ENCODE measurements around the gene ISM2. TPM values are rescaled to one million over a fixed set of nuclear protein-coding genes. Genes with fewer than 3 reads are reported as not detected.

The ISM2 gene
- total RNA-seq, 1 experiment from 2014 or later, result not detected

- intact Hi-C loops (cut with micrococcal nuclease), result no loop called here
- no peak overlapping the region for H3K4me3 ChIP-seq (replicated peaks in 1 of 2; ENCODE audit: low read depth in 1 of 2, low read length in 2 of 2)
- POLR2A ChIA-PET, result no interaction called here
- CTCF ChIA-PET, result no interaction called here
- no peaks in the 10 kb centered on the region for H3K9me2 ChIP-seq (ENCODE audit: insufficient read depth)
- RAD21 ChIA-PET (ENCODE audit: low non-redundant PET in 1 of 2, low total read pairs in 2 of 2, uncharacterized antibody in 2 of 2, unreplicated experiment in 2 of 2), result no interaction called here
- H3K36me3 ChIP-seq (ENCODE audit: control insufficient read depth in 1 of 2, insufficient read depth in 2 of 2, low read length in 2 of 2), result peaks cover 5 to 8% of the 10 kb centered on the region in 2 experiments; a peak in 3 of 4 replicates
- ATAC-seq (no peak), DNase-seq (ENCODE audit: low read depth, low spot score) (no peak)
- H3K27me3 ChIP-seq (ENCODE audit: insufficient read depth, low read length), result no peaks in the 10 kb centered on the region
- no TSS peak for BruUV-seq (replicated peaks)
- TF ChIP-seq JUND (IDR thresholded peaks at IDR 0.05) (no peak), CEBPB (IDR thresholded peaks at IDR 0.05; ENCODE audit: low read depth) (no peak), EGR1 (IDR thresholded peaks at IDR 0.05; ENCODE audit: low read depth) (no peak), SP1 (IDR thresholded peaks at IDR 0.05; ENCODE audit: low read depth) (no peak), RAD21 (IDR thresholded peaks at IDR 0.05; ENCODE audit: low read depth) (no peak), ZNF274 (IDR thresholded peaks at IDR 0.05; ENCODE audit: low read depth, low read length) (no peak), EZH2phosphoT487 (IDR thresholded peaks at IDR 0.05; ENCODE audit: borderline replicate concordance) (no peak)
- TF ChIP-seq, protein P1, sequence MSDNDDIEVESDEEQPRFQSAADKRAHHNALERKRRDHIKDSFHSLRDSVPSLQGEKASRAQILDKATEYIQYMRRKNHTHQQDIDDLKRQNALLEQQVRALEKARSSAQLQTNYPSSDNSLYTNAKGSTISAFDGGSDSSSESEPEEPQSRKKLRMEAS (IDR thresholded peaks at IDR 0.05), result no peak
- TF ChIP-seq, protein P2, sequence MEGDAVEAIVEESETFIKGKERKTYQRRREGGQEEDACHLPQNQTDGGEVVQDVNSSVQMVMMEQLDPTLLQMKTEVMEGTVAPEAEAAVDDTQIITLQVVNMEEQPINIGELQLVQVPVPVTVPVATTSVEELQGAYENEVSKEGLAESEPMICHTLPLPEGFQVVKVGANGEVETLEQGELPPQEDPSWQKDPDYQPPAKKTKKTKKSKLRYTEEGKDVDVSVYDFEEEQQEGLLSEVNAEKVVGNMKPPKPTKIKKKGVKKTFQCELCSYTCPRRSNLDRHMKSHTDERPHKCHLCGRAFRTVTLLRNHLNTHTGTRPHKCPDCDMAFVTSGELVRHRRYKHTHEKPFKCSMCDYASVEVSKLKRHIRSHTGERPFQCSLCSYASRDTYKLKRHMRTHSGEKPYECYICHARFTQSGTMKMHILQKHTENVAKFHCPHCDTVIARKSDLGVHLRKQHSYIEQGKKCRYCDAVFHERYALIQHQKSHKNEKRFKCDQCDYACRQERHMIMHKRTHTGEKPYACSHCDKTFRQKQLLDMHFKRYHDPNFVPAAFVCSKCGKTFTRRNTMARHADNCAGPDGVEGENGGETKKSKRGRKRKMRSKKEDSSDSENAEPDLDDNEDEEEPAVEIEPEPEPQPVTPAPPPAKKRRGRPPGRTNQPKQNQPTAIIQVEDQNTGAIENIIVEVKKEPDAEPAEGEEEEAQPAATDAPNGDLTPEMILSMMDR (IDR thresholded peaks at IDR 0.05 in 2 of 3, conservative IDR thresholded peaks at IDR 0.05 in 1 of 3; ENCODE audit: borderline replicate concordance in 1 of 3, insufficient read depth in 1 of 3, low read depth in 2 of 3, low read length in 2 of 3), result no peak
- no peaks in the 10 kb centered on the region for H4K20me1 ChIP-seq (ENCODE audit: insufficient read depth)
- no peaks in the 10 kb centered on the region for H3K4me1 ChIP-seq (ENCODE audit: control insufficient read depth in 1 of 2, insufficient read depth in 2 of 2, low read length in 2 of 2)
- H2AFZ ChIP-seq (ENCODE audit: low read depth, low read length, poor library complexity, severe bottlenecking), result no peak overlapping the region
- no peaks in the 10 kb centered on the region for H3K9me3 ChIP-seq (ENCODE audit: control insufficient read depth in 1 of 2, insufficient read depth in 1 of 2, low read depth in 1 of 2, low read length in 2 of 2)
- H3K4me2 ChIP-seq (ENCODE audit: low read length), result no peak overlapping the region
- H3K27ac ChIP-seq (ENCODE audit: low read depth, low read length), result no peak overlapping the region
- no peak overlapping the region for H3K9ac ChIP-seq (ENCODE audit: low read length)
- no peaks in the 10 kb centered on the region for H3K79me2 ChIP-seq (ENCODE audit: insufficient read depth, low read length)
Measured at GRCh38 chr14:77508876-77509275, 10.3 kb upstream of the ISM2 start.

DNA sequence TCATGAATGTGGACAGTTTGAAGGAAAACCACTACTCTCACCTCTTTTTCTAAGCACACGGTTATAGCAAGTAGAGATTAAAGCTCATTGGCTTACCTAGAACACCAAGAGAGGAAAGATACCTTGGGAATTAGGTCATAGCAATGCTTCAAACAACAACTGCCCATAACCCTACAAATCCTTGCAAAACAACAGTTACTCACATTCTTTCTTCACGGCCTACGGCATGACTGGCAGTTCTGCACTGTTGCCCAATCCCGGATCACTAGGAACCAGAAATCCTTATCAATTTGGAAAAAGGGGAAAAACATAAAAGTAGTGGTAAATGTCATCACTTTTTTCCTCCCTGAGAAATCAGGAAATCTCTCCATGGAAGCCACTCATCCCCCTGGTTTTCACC, 9.6 kb upstream of the ISM2 start:
- Histone ChIP-seq H3K4me2 (ENCODE audit: low read length) (no peak overlapping the region), H4K20me1 (ENCODE audit: insufficient read depth) (no peaks in the 10 kb centered on the region), H3K36me3 (ENCODE audit: control insufficient read depth in 1 of 2, insufficient read depth in 2 of 2, low read length in 2 of 2) (peaks cover 5 to 8% of the 10 kb centered on the region in 2 experiments; a peak in 3 of 4 replicates), H3K9ac (ENCODE audit: low read length) (no peak overlapping the region), H3K79me2 (ENCODE audit: insufficient read depth, low read length) (no peaks in the 10 kb centered on the region), H3K9me2 (ENCODE audit: insufficient read depth) (no peaks in the 10 kb centered on the region), H3K4me1 (ENCODE audit: control insufficient read depth in 1 of 2, insufficient read depth in 2 of 2, low read length in 2 of 2) (no peaks in the 10 kb centered on the region), H3K27me3 (ENCODE audit: insufficient read depth, low read length) (no peaks in the 10 kb centered on the region), H2AFZ (ENCODE audit: low read depth, low read length, poor library complexity, severe bottlenecking) (no peak overlapping the region), H3K9me3 (ENCODE audit: control insufficient read depth in 1 of 2, insufficient read depth in 1 of 2, low read depth in 1 of 2, low read length in 2 of 2) (no peaks in the 10 kb centered on the region), H3K27ac (ENCODE audit: low read depth, low read length) (no peak overlapping the region), H3K4me3 (replicated peaks in 1 of 2; ENCODE audit: low read depth in 1 of 2, low read length in 2 of 2) (no peak overlapping the region)
- no TSS peak for BruUV-seq (replicated peaks)
- ChIA-PET POLR2A (no interaction called here), RAD21 (ENCODE audit: low non-redundant PET in 1 of 2, low total read pairs in 2 of 2, uncharacterized antibody in 2 of 2, unreplicated experiment in 2 of 2) (no interaction called here), CTCF (no interaction called here)
- ATAC-seq, result no peak
- no peak for DNase-seq (ENCODE audit: low read depth, low spot score)
- TF ChIP-seq FOSL1 (IDR thresholded peaks at IDR 0.05; ENCODE audit: low read depth) (no peak), SP1 (IDR thresholded peaks at IDR 0.05; ENCODE audit: low read depth) (no peak), POLR2A (IDR thresholded peaks at IDR 0.05; ENCODE audit: borderline replicate concordance, extremely low read depth, insufficient read depth, insufficient read length) (no peak), TCF7L2 (IDR thresholded peaks at IDR 0.05; ENCODE audit: borderline replicate concordance, extremely low read depth, insufficient read depth, insufficient read length) (no peak)
- intact Hi-C loops (cut with micrococcal nuclease), result no loop called here

All from HCT116 (cell line).